ENCODE results near the gene CPPED1.

- no peak for TF ChIP-seq POLR2A (IDR thresholded peaks at IDR 0.05)
- TF ChIP-seq, protein P1, sequence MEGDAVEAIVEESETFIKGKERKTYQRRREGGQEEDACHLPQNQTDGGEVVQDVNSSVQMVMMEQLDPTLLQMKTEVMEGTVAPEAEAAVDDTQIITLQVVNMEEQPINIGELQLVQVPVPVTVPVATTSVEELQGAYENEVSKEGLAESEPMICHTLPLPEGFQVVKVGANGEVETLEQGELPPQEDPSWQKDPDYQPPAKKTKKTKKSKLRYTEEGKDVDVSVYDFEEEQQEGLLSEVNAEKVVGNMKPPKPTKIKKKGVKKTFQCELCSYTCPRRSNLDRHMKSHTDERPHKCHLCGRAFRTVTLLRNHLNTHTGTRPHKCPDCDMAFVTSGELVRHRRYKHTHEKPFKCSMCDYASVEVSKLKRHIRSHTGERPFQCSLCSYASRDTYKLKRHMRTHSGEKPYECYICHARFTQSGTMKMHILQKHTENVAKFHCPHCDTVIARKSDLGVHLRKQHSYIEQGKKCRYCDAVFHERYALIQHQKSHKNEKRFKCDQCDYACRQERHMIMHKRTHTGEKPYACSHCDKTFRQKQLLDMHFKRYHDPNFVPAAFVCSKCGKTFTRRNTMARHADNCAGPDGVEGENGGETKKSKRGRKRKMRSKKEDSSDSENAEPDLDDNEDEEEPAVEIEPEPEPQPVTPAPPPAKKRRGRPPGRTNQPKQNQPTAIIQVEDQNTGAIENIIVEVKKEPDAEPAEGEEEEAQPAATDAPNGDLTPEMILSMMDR (IDR thresholded peaks at IDR 0.05), result no peak
Measured at GRCh38 chr16:12703935-12704334, 99.8 kb downstream of the CPPED1 start.
